Esophagus (tissue), 2 donors: ENCODE measurements around the gene PPM1H. TPM values are rescaled to one million over a fixed set of nuclear protein-coding genes. Genes with fewer than 3 reads are reported as not detected.
"Not testable (repeated sequence)": the region's sequence is repeated elsewhere in the genome, so short reads cannot be mapped to it uniquely, and the experiment has no call there.

Experiments
- H3K27ac ChIP-seq, 2 donors: one replicate each; pipeline ENCODE4 v1.5.1; 2013; ENCODE audit warnings: low read depth in 2 of 2, mild to moderate bottlenecking in 2 of 2, inconsistent platforms in 1 of 2, low read length in 1 of 2, moderate library complexity in 1 of 2
- H3K27me3 ChIP-seq, 2 donors: one replicate each; pipeline ENCODE4 v1.6.1; 2013; ENCODE audit warnings: low read length in 2 of 2, control low read depth in 1 of 2, mild to moderate bottlenecking in 1 of 2; ENCODE audit not compliant: insufficient read depth in 2 of 2, control insufficient read depth in 1 of 2
- H3K36me3 ChIP-seq, 2 donors: one replicate each; pipeline ENCODE4 v1.6.1; 2013; ENCODE audit warnings: low read length in 1 of 2; ENCODE audit not compliant: control insufficient read depth in 2 of 2, insufficient read depth in 2 of 2
- H3K4me1 ChIP-seq, 2 donors: one replicate each; pipeline ENCODE4 v1.6.1; 2013; ENCODE audit warnings: low read length in 1 of 2; ENCODE audit not compliant: control insufficient read depth in 2 of 2, insufficient read depth in 2 of 2
- H3K4me3 ChIP-seq, 2 donors: one replicate each; pipeline ENCODE4 v1.5.1; 2013; ENCODE audit warnings: low read length in 2 of 2, mild to moderate bottlenecking in 2 of 2, low read depth in 1 of 2, moderate library complexity in 1 of 2
- H3K9me3 ChIP-seq, 2 donors: one replicate each; pipeline ENCODE4 v1.6.1; 2013; ENCODE audit warnings: mild to moderate bottlenecking in 2 of 2, low read depth in 1 of 2, low read length in 1 of 2, moderate library complexity in 1 of 2; ENCODE audit not compliant: control insufficient read depth in 2 of 2, insufficient read depth in 1 of 2
- WGBS, 2 donors: extraction: QIAGEN DNeasy Blood & Tissue Kit; methylation state at CpG; one replicate each; pipeline ENCODE4 v1.1.7; 2013; 5-methylcytosine and 5-hydroxymethylcytosine counted together
- polyA plus RNA-seq, 2 donors: library from polyadenylated mRNA; stranded (reverse); fragments of 200-250 nt; gene quantifications; one replicate each; pipeline ENCODE4 v1.2.3, GENCODE V29; 2013
- donor health status: healthy with polysubstance abuse.
- donor health status: Bipolar disorder and iron deficiency.

The PPM1H gene
- polyA plus RNA-seq, 2 donors = 0.04 to 0.09 TPM

DNA sequence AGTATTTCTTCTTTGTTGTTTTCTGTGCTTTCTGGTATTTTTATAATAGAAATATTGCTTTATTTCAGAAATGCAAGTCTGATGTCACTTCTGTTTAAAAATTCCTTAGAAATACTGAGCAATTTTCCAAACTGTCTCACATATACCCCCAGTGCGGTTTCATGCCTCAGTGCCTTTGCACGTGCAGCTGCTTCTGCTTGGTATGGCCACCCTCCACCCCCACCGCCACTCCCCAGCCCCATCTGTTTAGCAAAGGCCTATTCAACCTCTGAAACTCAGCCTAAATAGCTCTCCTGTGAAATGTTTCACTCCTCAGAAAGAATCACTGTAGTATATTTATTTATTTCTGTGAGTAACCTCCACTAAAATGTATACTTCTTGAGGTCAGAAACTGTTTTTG, 52.3 kb downstream of the PPM1H start:
- WGBS, 2 donors = 83 to 95% methylated on average over 3 of the region's 3 CpGs
- no peak overlapping the region for H3K27ac ChIP-seq
- H3K36me3 ChIP-seq = no peaks in the 10 kb centered on the region
- no peak overlapping the region for H3K4me3 ChIP-seq
- H3K9me3 ChIP-seq = no peaks in the 10 kb centered on the region
- no peaks in the 10 kb centered on the region for H3K27me3 ChIP-seq
- H3K4me1 ChIP-seq = no peaks in the 10 kb centered on the region

DNA sequence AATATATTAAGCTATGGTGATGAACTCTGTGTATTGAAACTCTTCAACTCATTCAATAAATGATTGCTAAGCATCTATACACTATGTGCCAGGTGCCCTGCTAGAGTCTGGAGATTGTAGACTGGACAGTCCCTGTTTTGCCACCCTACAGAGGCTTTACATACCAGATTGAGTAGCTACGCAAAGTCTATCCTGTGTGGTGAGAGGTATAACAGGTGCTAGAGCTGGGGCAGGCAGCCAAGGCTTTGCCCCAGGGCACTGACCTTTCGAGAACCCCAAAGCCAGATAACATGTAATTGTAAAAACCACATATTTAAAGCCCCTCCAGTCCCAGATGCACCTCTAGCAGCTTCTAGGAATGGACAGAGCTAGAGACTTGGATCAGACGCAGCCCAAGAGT, 52.8 kb downstream of the PPM1H start:
- no peak overlapping the region for H3K27ac ChIP-seq
- 82% methylated on average over 3 of the region's 3 CpGs for WGBS, 2 donors
- H3K4me3 ChIP-seq = no peak overlapping the region
- no peaks in the 10 kb centered on the region for H3K36me3 ChIP-seq
- no peaks in the 10 kb centered on the region for H3K27me3 ChIP-seq
- no peaks in the 10 kb centered on the region for H3K4me1 ChIP-seq
- H3K9me3 ChIP-seq = no peaks in the 10 kb centered on the region

DNA sequence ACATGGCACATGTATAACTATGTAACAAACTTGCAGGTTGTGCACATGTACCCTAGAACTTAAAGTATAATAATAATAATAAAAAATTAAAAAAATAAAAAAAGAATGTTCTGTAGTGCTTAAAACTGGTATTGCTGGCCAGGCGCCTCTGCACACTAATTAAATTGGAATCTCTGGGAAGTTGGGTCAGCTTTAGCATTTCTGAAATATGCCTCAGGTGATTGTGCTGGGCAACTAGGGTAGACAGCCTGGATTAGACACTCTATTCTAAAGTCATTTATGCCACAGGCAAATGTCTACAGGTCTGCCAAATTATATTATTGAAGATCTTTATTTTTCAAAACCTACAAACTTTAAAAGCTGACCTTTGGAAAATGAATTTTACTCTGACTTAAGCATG, 55.3 kb downstream of the PPM1H start:
- no peaks in the 10 kb centered on the region for H3K36me3 ChIP-seq
- H3K4me3 ChIP-seq = no peak overlapping the region
- 80 to 88% methylated on average over 1 of the region's 1 CpG for WGBS, 2 donors
- H3K9me3 ChIP-seq = no peaks in the 10 kb centered on the region
- no peaks in the 10 kb centered on the region for H3K4me1 ChIP-seq
- no peaks in the 10 kb centered on the region for H3K27me3 ChIP-seq
- H3K27ac ChIP-seq = no peak overlapping the region

DNA sequence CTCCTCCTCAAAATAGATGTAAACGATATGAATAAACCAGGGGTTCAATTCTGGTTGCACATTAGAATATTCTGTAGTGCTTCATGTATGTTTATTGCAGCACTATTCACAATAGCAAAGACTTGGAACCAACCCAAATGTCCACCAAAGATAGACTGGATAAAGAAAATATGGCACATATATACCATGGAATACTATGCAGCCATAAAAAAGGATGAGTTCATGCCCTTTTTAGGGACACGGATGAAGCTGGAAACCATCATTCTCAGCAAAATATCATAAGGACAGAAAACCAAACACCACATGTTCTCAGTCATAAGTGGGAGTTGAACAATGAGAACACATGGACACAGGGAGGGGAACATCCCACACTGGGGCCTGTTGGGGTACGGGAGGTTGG, 55.7 kb downstream of the PPM1H start:
- WGBS, 2 donors = 94% methylated on average over 3 of the region's 3 CpGs
- not testable (repeated sequence) for H3K4me3 ChIP-seq

DNA sequence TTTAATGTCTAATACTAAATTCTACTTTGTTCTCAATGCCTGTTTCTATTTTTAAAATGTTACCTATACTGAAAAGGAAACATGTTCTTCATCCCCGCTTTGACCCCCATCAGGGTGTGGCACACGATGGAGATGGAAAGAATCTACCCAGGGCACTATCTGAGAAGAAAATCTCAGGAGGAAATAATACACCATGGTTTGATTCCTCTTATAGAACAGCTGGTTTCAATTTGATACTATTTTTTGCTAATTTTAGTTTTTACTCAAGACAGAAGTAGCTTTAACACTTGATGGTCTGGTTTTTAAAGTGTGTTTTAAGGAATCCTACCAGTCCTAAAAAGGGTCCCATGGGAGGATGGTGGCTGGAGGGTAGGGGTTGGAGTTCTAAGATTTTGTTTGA, 56.7 kb downstream of the PPM1H start:
- H3K36me3 ChIP-seq = no peaks in the 10 kb centered on the region
- H3K9me3 ChIP-seq = no peaks in the 10 kb centered on the region
- WGBS, 2 donors = 63% methylated on average over 2 of the region's 2 CpGs
- no peak overlapping the region for H3K27ac ChIP-seq
- no peaks in the 10 kb centered on the region for H3K4me1 ChIP-seq
- H3K4me3 ChIP-seq = no peak overlapping the region
- no peaks in the 10 kb centered on the region for H3K27me3 ChIP-seq

More for the DNA sequence above, 55.7 kb downstream of the PPM1H start:
- H3K9me3 ChIP-seq, H3K27ac ChIP-seq, H3K27me3 ChIP-seq, H3K36me3 ChIP-seq, H3K4me1 ChIP-seq: not testable (repeated sequence)

DNA sequence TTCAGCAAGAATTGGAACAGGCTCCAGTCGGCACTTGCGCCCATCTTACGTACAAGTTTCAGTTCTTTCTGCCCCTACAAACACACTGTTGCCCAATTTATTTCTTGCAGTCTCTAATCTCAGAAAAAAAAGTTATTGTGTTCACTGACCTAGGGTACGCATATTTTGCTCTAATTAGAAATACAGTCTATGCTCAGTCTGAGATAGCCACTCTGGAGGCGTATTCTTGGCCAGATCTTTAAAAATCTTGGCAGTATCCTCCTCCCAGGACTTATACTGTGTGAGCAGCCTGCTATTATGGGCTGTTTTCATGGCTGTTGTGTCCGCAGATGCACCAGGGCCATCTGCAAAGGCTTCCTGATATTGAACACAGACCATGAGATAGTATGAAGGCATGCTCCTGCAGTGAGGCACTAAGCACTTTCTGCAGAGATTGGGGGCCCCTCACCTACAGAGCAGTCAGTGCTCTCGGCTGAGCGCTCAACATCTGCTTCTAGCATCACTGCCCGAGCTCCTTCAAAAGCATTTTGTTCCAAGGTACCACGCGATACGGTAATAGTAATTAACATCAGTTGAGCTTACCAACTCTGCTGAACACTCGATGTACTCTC, 57.9 kb downstream of the PPM1H start:
- H3K4me1 ChIP-seq = no peaks in the 10 kb centered on the region
- no peak overlapping the region for H3K4me3 ChIP-seq
- 90 to 91% methylated on average over 13 of the region's 13 CpGs for whole genome bisulfite sequencing, 2 donors
- H3K27me3 ChIP-seq = no peaks in the 10 kb centered on the region
- no peaks in the 10 kb centered on the region for H3K36me3 ChIP-seq
- H3K9me3 ChIP-seq = no peaks in the 10 kb centered on the region
- no peak overlapping the region for H3K27ac ChIP-seq

DNA sequence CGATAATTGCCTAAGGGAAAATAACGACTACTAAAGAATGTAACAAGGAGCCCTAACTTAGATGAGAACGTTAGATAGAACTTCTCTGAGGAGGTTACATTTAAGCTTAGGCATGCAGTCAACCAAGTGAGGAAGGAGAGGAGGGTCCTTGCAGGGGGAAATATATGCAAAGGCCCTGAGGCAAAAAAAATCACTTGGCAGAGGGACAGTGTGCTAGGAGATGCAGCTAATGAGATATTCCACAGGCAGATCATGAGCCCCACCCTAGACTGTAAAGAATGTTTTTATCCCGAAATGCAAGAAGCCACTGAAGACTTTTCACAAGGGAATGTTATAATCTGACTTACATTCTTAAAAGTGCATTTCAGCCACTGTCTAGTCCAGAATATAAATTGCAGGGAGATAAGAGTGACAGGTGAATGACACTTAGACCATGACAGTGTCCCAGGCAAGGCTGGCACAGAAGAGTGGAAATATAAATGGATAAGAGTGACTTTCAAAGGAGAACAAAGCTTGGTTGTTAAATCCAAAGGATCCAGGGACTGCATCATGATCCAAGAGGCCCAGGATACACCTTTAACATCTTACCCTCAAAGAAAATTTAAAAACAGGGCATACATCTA, 61.0 kb downstream of the PPM1H start:
- Histone ChIP-seq H3K27ac (no peak overlapping the region), H3K4me1 (no peaks in the 10 kb centered on the region), H3K27me3 (no peaks in the 10 kb centered on the region), H3K9me3 (no peaks in the 10 kb centered on the region), H3K36me3 (no peaks in the 10 kb centered on the region), H3K4me3 (no peak overlapping the region)
- WGBS, 2 donors = 81 to 83% methylated on average over 4 of the region's 4 CpGs

DNA sequence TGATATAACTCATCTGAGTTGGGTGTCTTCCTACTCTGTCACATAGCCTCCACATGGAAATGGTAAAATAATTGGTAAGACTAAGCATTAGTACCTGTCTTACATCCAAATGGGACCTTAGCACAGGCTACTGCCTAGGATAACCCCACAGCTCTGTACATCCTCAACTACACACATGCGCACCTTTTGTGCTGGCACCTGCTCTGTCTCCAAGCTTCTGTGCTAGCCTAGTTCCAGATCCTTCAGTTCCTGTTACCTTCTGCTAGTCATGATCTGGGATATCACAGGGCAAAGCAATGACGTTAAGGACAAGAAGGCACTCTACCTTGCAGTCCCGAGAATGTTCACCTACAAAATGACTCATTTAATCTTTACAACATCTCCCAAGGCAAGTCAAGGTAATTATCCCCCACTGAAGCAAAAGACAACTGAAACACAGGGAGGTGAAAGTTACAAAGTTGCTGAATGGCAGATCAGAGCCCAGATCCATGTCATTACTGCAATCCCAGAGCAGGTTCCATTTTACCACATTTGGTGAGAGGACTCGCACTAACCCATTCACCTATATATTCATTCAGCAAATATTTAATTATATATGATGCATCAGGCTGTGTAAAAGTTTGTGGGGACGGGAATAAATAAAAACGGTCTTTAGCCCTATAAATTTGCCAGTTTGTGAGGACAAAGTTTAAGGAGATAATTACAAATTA, 61.7 kb downstream of the PPM1H start:
- no peak overlapping the region for H3K27ac ChIP-seq
- H3K27me3 ChIP-seq = no peaks in the 10 kb centered on the region
- H3K4me3 ChIP-seq = no peak overlapping the region
- H3K36me3 ChIP-seq = no peaks in the 10 kb centered on the region
- H3K4me1 ChIP-seq = no peaks in the 10 kb centered on the region
- H3K9me3 ChIP-seq = no peaks in the 10 kb centered on the region
- 87 to 89% methylated on average over 6 of the region's 6 CpGs for WGBS, 2 donors

DNA sequence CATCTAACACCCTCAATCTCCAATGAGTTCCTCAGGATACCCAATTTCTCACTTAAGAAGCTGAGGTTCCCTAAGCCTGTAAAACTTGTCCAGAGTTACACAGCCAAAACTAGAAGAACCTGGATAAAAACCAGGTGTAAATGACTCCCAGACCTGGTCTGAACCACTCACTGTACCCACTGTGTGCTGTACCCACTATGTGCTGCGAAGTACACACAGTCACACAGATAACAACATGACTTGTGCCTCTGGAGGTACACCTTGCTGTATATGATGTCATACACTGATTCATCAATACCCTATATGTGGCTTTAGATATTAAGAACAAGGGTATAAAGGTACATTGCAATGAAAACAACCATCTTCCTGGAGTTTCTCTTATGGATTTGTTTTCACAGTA, 66.1 kb downstream of the PPM1H start:
- Histone ChIP-seq H3K4me3 (no peak overlapping the region), H3K36me3 (no peaks in the 10 kb centered on the region), H3K27ac (no peak overlapping the region), H3K27me3 (no peaks in the 10 kb centered on the region), H3K9me3 (no peaks in the 10 kb centered on the region), H3K4me1 (no peaks in the 10 kb centered on the region)
- 68 to 73% methylated on average over 1 of the region's 1 CpG for WGBS, 2 donors
